Endothelial cell of umbilical vein (primary cell): ENCODE data around the gene CTIF.

Source experiments
- JUN ChIP-seq: IDR thresholded peaks from 2 replicates; pipeline ENCODE4 v1.6.1; 2011; ENCODE audit warnings: borderline replicate concordance, low read depth; ENCODE audit not compliant: insufficient read length, insufficient read depth
- POLR2A ChIP-seq: IDR thresholded peaks from 2 replicates; pipeline ENCODE4 v1.6.1; 2012; ENCODE audit warnings: low read depth, mild to moderate bottlenecking, control low read depth, low read length
- TF ChIP-seq, protein P1 (sequence below), 2 donors: IDR thresholded peaks; 1 replicate in 1 of 2; 2 replicates in 1 of 2; pipeline ENCODE4 v1.5.1; 2011; ENCODE audit warnings: low read length in 2 of 2, mild to moderate bottlenecking in 2 of 2, moderate library complexity in 2 of 2, control low read depth in 1 of 2, inconsistent platforms in 1 of 2, low read depth in 1 of 2; ENCODE audit not compliant: insufficient read depth in 1 of 2; ENCODE audit errors: extremely low read depth in 1 of 2

GRCh38 chr18:48595703-48596218, 56.9 kb downstream of the CTIF start:
- TF ChIP-seq, protein P1, sequence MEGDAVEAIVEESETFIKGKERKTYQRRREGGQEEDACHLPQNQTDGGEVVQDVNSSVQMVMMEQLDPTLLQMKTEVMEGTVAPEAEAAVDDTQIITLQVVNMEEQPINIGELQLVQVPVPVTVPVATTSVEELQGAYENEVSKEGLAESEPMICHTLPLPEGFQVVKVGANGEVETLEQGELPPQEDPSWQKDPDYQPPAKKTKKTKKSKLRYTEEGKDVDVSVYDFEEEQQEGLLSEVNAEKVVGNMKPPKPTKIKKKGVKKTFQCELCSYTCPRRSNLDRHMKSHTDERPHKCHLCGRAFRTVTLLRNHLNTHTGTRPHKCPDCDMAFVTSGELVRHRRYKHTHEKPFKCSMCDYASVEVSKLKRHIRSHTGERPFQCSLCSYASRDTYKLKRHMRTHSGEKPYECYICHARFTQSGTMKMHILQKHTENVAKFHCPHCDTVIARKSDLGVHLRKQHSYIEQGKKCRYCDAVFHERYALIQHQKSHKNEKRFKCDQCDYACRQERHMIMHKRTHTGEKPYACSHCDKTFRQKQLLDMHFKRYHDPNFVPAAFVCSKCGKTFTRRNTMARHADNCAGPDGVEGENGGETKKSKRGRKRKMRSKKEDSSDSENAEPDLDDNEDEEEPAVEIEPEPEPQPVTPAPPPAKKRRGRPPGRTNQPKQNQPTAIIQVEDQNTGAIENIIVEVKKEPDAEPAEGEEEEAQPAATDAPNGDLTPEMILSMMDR (IDR thresholded peaks at IDR 0.05; ENCODE audit: extremely low read depth in 1 of 2, insufficient read depth in 1 of 2, low read depth in 1 of 2, low read length in 2 of 2) = no peak
- no peak for TF ChIP-seq POLR2A
- TF ChIP-seq JUN = no peak
